HepG2 (cell line): ENCODE results near the gene TLR2. TPM values are rescaled to one million over a fixed set of nuclear protein-coding genes. Genes with fewer than 3 reads are reported as not detected.

Experiments used
- ATAC-seq: fragments of 200-7000 bp; cut with Tn5 transposase; 3 replicates; pipeline ENCODE4 v1.9.1; 2020; ENCODE audit warnings: mild to moderate bottlenecking, moderate library complexity
- BruUV-seq: library from RNA; stranded (reverse); fragments of 400-500 nt; replicated peaks from 2 replicates; lab custom pipeline; 2021; lab: Mats Ljungman, UMichigan
- CTCF ChIA-PET: fragments of 300-600 bp; formaldehyde crosslinking; extraction: SDS; loops from one replicate; lab custom pipeline; 2021; ENCODE audit warnings: low total read pairs, inconsistent platforms, low intra/inter-chr PET ratio; lab: Yijun Ruan, JAX
- POLR2A ChIA-PET: fragments of 350-600 bp; sonication (Branson Sonifier 250); formaldehyde crosslinking; loops from one replicate; lab custom pipeline; 2020; ENCODE audit warnings: antibody characterized with exemption, inconsistent platforms; lab: Yijun Ruan, JAX
- DNase-seq: peaks from one replicate; pipeline ENCODE4 v3.0.0-alpha.2; 2015; ENCODE audit warnings: low spot score
- FAIRE-seq: peaks from 3 replicates; lab custom pipeline; 2011; peaks lifted over from hg19 to GRCh38; lab: Jason Lieb, UNC
- H2AFZ ChIP-seq: one replicate; pipeline ENCODE4 v1.6.1; 2011; ENCODE audit warnings: low read length, inconsistent platforms
- H3K27ac ChIP-seq: fragments of 300-600 bp; 3 replicates; pipeline ENCODE4 v1.8.0; 2011; ENCODE audit warnings: mixed run types, mild to moderate bottlenecking, mixed read lengths, low read length, inconsistent platforms; ENCODE audit not compliant: insufficient read depth; ENCODE audit errors: extremely low read length
- H3K27me3 ChIP-seq, 2 experiments: fragments of 200-600 bp in 1 of 2; 2 replicates in 1 of 2; 3 replicates in 1 of 2; pipeline versions ENCODE4 v1.6.0 to v1.8.0; 2011; ENCODE audit warnings: low read length in 2 of 2, mild to moderate bottlenecking in 2 of 2, moderate library complexity in 2 of 2, inconsistent platforms in 1 of 2; ENCODE audit not compliant: insufficient read depth in 2 of 2, control insufficient read depth in 1 of 2
- H3K36me3 ChIP-seq, 2 experiments: fragments of 200-600 bp in 1 of 2; replicated peaks in 1 of 2; 2 replicates in 1 of 2; 3 replicates in 1 of 2; pipeline versions ENCODE4 v1.5.1 to v1.8.0; 2011; ENCODE audit warnings: low read length in 2 of 2, inconsistent platforms in 1 of 2; ENCODE audit not compliant: insufficient read depth in 2 of 2, control insufficient read depth in 1 of 2
- H3K4me1 ChIP-seq: 2 replicates; pipeline ENCODE4 v1.5.1; 2012; ENCODE audit warnings: low read length, inconsistent platforms; ENCODE audit not compliant: insufficient read depth
- H3K4me2 ChIP-seq: 2 replicates; pipeline ENCODE4 v1.6.0; 2011; ENCODE audit warnings: low read depth, low read length, inconsistent platforms
- H3K4me3 ChIP-seq, 3 experiments: fragments of 200-600 bp in 1 of 3; sonication (generic), shearing (Covaris generic) in 1 of 3; replicated peaks in 1 of 3; 2 replicates each; pipeline ENCODE4 v1.5.1; 2011 to 2016; ENCODE audit warnings: low read length in 3 of 3, inconsistent platforms in 2 of 3, low read depth in 2 of 3, mild to moderate bottlenecking in 2 of 3, control low read depth in 1 of 3, mixed read lengths in 1 of 3; ENCODE audit not compliant: insufficient read depth in 1 of 3
- H3K79me2 ChIP-seq: one replicate; pipeline ENCODE4 v1.6.1; 2011; ENCODE audit warnings: low read length, inconsistent platforms; ENCODE audit not compliant: insufficient read depth
- H3K9ac ChIP-seq: 2 replicates; pipeline ENCODE4 v1.6.0; 2011; ENCODE audit warnings: mild to moderate bottlenecking, low read depth, low read length, inconsistent platforms; ENCODE audit not compliant: insufficient read depth
- H3K9me3 ChIP-seq: 2 replicates; pipeline ENCODE4 v1.5.1; 2012; ENCODE audit warnings: mild to moderate bottlenecking, low read length
- H4K20me1 ChIP-seq: 2 replicates; pipeline ENCODE4 v1.6.0; 2011; ENCODE audit warnings: inconsistent platforms, mild to moderate bottlenecking, low read length, moderate library complexity; ENCODE audit not compliant: insufficient read depth
- CBX1 ChIP-seq: IDR thresholded peaks from one replicate; pipeline ENCODE4 v1.6.1; 2016; ENCODE audit warnings: antibody characterized with exemption, low read depth
- CTCF ChIP-seq: sonication (generic); formaldehyde crosslinking; IDR thresholded peaks from 2 replicates; pipeline ENCODE4 v1.5.0; 2020; ENCODE audit warnings: mild to moderate bottlenecking, missing genetic modification reagents, moderate library complexity
- DNMT3B ChIP-seq: conservative IDR thresholded peaks from 2 replicates; pipeline ENCODE4 v1.6.1; 2016; ENCODE audit warnings: missing biosample characterization, control low read depth
- ISX ChIP-seq: sonication (generic); formaldehyde crosslinking; conservative IDR thresholded peaks from 2 replicates; pipeline ENCODE4 v1.5.0; 2020; ENCODE audit warnings: missing genetic modification reagents
- NFIC ChIP-seq: IDR thresholded peaks from 2 replicates; pipeline ENCODE4 v1.6.1; 2012; ENCODE audit warnings: mild to moderate bottlenecking, low read length, inconsistent platforms
- PCBP2 ChIP-seq: fragments of 200-400 bp; formaldehyde crosslinking; optimal IDR thresholded peaks from 2 replicates; pipeline ENCODE3; 2018; ENCODE audit warnings: low read length, low read depth; ENCODE audit not compliant: poor library complexity, severe bottlenecking
- SMAD9 ChIP-seq: sonication (generic); formaldehyde crosslinking; IDR thresholded peaks from 2 replicates; pipeline ENCODE4 v1.5.1; 2020; ENCODE audit warnings: mild to moderate bottlenecking, missing genetic modification reagents
- SMC3 ChIP-seq: IDR thresholded peaks from 2 replicates; pipeline ENCODE4 v1.6.1; 2011; ENCODE audit warnings: low read length, improper control_type of control experiment
- STAG1 ChIP-seq: sonication (generic); formaldehyde crosslinking; IDR thresholded peaks from 2 replicates; pipeline ENCODE4 v1.4.0; 2020; ENCODE audit warnings: missing genetic modification reagents
- ZNF382 ChIP-seq: sonication (generic); formaldehyde crosslinking; IDR thresholded peaks from 2 replicates; pipeline ENCODE4 v1.5.0; 2020; ENCODE audit warnings: missing genetic modification reagents, mild to moderate bottlenecking, borderline replicate concordance
- ZNF746 ChIP-seq: sonication (generic); formaldehyde crosslinking; IDR thresholded peaks from 2 replicates; pipeline ENCODE4 v1.8.0; 2022; ENCODE audit warnings: mild to moderate bottlenecking, missing genetic modification reagents
- WGBS: methylation state at CpG from one replicate; pipeline ENCODE4 v1.1.6; 2017; ENCODE audit warnings: low lambda C conversion rate; 5-methylcytosine and 5-hydroxymethylcytosine counted together
- in situ Hi-C: cut with HindIII; loops from 2 replicates; pipeline ENCODE4 v1.10.0; 2017; ENCODE audit warnings: low pct_unique_long_range_greater_than_20kb; ENCODE audit not compliant: extremely low pct_ligation_motif_present
- intact Hi-C: fragments of 100-400 bp; cut with micrococcal nuclease; formaldehyde crosslinking; loops from one replicate; pipeline ENCODE4 v1.10.0; 2022; ENCODE audit not compliant: unreplicated experiment
- polyA plus RNA-seq, 8 experiments: library from polyadenylated mRNA; depleted of rRNA in 3 of 8; stranded (reverse) in 7 of 8; unstranded in 1 of 8; fragments of >200 nt; fragmentation: Illumina TruSeq in 4 of 8; extraction: Trizol in 4 of 8; gene quantifications; 2 replicates each; pipeline versions ENCODE4 v1.2.1 to v1.2.3, GENCODE V29; 2011 to 2016; ENCODE audit warnings: low read depth in 4 of 8, missing spikeins in 1 of 8, mixed read lengths in 1 of 8; ENCODE audit not compliant: insufficient read depth in 1 of 8
- total RNA-seq, 5 experiments: library from RNA; depleted of rRNA; stranded (reverse); fragments of >200 nt; fragmentation: Illumina TruSeq; extraction: Trizol; gene quantifications; 2 replicates each; pipeline ENCODE4 v1.2.3, GENCODE V29; 2016; ENCODE audit warnings: low read depth in 1 of 5
- TF ChIP-seq, protein P1 (sequence below), 2 experiments: IDR thresholded peaks; 2 replicates each; pipeline ENCODE4 v1.6.1; 2011 to 2012; ENCODE audit warnings: low read length in 2 of 2, borderline replicate concordance in 1 of 2, low read depth in 1 of 2, mild to moderate bottlenecking in 1 of 2, moderate library complexity in 1 of 2

Gene TLR2
- total and polyA plus RNA-seq, 2 of the 13 experiments (the other 11 are each of a cell fraction or from before 2014, with no cell fraction given) = 0.63 to 0.73 TPM

GRCh38 chr4:153748378-153748777, 64.3 kb downstream of the TLR2 start (continued):
- TF ChIP-seq, protein P1, sequence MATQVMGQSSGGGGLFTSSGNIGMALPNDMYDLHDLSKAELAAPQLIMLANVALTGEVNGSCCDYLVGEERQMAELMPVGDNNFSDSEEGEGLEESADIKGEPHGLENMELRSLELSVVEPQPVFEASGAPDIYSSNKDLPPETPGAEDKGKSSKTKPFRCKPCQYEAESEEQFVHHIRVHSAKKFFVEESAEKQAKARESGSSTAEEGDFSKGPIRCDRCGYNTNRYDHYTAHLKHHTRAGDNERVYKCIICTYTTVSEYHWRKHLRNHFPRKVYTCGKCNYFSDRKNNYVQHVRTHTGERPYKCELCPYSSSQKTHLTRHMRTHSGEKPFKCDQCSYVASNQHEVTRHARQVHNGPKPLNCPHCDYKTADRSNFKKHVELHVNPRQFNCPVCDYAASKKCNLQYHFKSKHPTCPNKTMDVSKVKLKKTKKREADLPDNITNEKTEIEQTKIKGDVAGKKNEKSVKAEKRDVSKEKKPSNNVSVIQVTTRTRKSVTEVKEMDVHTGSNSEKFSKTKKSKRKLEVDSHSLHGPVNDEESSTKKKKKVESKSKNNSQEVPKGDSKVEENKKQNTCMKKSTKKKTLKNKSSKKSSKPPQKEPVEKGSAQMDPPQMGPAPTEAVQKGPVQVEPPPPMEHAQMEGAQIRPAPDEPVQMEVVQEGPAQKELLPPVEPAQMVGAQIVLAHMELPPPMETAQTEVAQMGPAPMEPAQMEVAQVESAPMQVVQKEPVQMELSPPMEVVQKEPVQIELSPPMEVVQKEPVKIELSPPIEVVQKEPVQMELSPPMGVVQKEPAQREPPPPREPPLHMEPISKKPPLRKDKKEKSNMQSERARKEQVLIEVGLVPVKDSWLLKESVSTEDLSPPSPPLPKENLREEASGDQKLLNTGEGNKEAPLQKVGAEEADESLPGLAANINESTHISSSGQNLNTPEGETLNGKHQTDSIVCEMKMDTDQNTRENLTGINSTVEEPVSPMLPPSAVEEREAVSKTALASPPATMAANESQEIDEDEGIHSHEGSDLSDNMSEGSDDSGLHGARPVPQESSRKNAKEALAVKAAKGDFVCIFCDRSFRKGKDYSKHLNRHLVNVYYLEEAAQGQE (IDR thresholded peaks at IDR 0.05; ENCODE audit: borderline replicate concordance in 1 of 2, low read depth in 1 of 2, low read length in 2 of 2) = no peak
- TF ChIP-seq SMAD9 (no peak), ZNF382 (CRISPR knock-in tag) (no peak)

- TF ChIP-seq STAG1 (CRISPR knock-in tag) (peak; percentile 70), DNMT3B (CRISPR knock-in tag) (no peak), CBX1 (no peak), ISX (CRISPR knock-in tag) (no peak), CTCF (CRISPR knock-in tag) (peak; percentile 81), ZNF746 (CRISPR knock-in tag) (no peak), NFIC (no peak), PCBP2 (no peak), SMC3 (peak; percentile 46; the same call in 1 of the 2 replicates), ZNF382 (CRISPR knock-in tag) (no peak)
- TF ChIP-seq, all 625 proteins: peak for 3
- no peaks in the 10 kb centered on the region for H3K36me3 ChIP-seq
- H4K20me1 ChIP-seq = no peaks in the 10 kb centered on the region
- WGBS = 29% methylated on average over 5 of the region's 5 CpGs
- BruUV-seq = no TSS peak
- H3K79me2 ChIP-seq = no peaks in the 10 kb centered on the region
- H3K4me2 ChIP-seq = no peak overlapping the region
- ChIA-PET POLR2A (no interaction called here), CTCF (no interaction called here)
- no peaks in the 10 kb centered on the region for H3K4me1 ChIP-seq
- DNase-seq = peak; percentile 61
- peak; percentile 83 for FAIRE-seq
- no peak overlapping the region for H3K27ac ChIP-seq
- H2AFZ ChIP-seq = no peak overlapping the region
- in situ Hi-C loops = no loop called here
- H3K27me3 ChIP-seq = 0 out of 5 replicates have a peak, but pooled peaks cover 0 to 5% of the 10 kb centered on the region in 2 experiments
- peak; percentile 91 for ATAC-seq
- intact Hi-C loops = loop anchor here (1.0 kb wide), 2 partner anchors 116 to 406 kb away; partner anchors contain the start of gene MND1
- no peaks in the 10 kb centered on the region for H3K9me3 ChIP-seq
- no peak overlapping the region for H3K4me3 ChIP-seq
- no peak overlapping the region for H3K9ac ChIP-seq
Measured at GRCh38 chr4:153750197-153750817, 66.2 kb downstream of the TLR2 start.
